PC-3 (cell line): ENCODE data around the gene DIP2C.

ENCODE experiments used
- EZH2 ChIP-seq: fragments of 300-600 bp; sonication (generic); IDR thresholded peaks from one replicate; pipeline ENCODE4 v1.6.1; 2017; ENCODE audit warnings: antibody characterized with exemption, mild to moderate bottlenecking, low read length; ENCODE audit not compliant: unreplicated experiment
- EZH2phosphoT487 ChIP-seq: fragments of 300-600 bp; sonication (generic); IDR thresholded peaks from 2 replicates; pipeline ENCODE4 v1.6.1; 2018; ENCODE audit warnings: mild to moderate bottlenecking, antibody characterized with exemption, low read length, borderline replicate concordance
- TF ChIP-seq, protein P1 (sequence below): fragments of 300-600 bp; sonication (generic); conservative IDR thresholded peaks from 2 replicates; pipeline ENCODE4 v1.5.1; 2017; ENCODE audit warnings: antibody characterized with exemption, low read depth, mild to moderate bottlenecking, low read length

GRCh38 chr10:293636-294035 is 395.8 kb downstream of the DIP2C start:
- TF ChIP-seq, protein P1, sequence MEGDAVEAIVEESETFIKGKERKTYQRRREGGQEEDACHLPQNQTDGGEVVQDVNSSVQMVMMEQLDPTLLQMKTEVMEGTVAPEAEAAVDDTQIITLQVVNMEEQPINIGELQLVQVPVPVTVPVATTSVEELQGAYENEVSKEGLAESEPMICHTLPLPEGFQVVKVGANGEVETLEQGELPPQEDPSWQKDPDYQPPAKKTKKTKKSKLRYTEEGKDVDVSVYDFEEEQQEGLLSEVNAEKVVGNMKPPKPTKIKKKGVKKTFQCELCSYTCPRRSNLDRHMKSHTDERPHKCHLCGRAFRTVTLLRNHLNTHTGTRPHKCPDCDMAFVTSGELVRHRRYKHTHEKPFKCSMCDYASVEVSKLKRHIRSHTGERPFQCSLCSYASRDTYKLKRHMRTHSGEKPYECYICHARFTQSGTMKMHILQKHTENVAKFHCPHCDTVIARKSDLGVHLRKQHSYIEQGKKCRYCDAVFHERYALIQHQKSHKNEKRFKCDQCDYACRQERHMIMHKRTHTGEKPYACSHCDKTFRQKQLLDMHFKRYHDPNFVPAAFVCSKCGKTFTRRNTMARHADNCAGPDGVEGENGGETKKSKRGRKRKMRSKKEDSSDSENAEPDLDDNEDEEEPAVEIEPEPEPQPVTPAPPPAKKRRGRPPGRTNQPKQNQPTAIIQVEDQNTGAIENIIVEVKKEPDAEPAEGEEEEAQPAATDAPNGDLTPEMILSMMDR, result no peak
- TF ChIP-seq EZH2 (no peak), EZH2phosphoT487 (no peak)
